H1 (cell line): ENCODE results near the gene SLC5A2. TPM values are rescaled to one million over a fixed set of nuclear protein-coding genes. Genes with fewer than 3 reads are reported as not detected.

Experiments
- MAFK ChIP-seq: IDR thresholded peaks from 2 replicates; pipeline ENCODE4 v1.6.1; 2012; ENCODE audit warnings: low read depth, mild to moderate bottlenecking, improper control_type of control experiment, low read length
- PHF8 ChIP-seq: fragments of 200-600 bp; sonication (generic); conservative IDR thresholded peaks from 2 replicates; pipeline ENCODE4 v1.7.1; 2012; ENCODE audit warnings: low read depth, mild to moderate bottlenecking, inconsistent platforms, low read length, moderate library complexity
- polyA plus RNA-seq, 7 experiments: library from polyadenylated mRNA; depleted of rRNA in 3 of 7; stranded (reverse) in 5 of 7; unstranded in 2 of 7; fragments of >200 nt in 5 of 7; fragments of 200-250 nt in 2 of 7; gene quantifications; 1 replicate in 5 of 7; 2 replicates in 1 of 7; 4 replicates in 1 of 7; pipeline versions ENCODE4 v1.2.1 to v1.2.3, GENCODE V29; 2011 to 2013; ENCODE audit warnings: missing spikeins in 2 of 7, mixed read lengths in 2 of 7
- total RNA-seq: library from RNA; stranded (reverse); fragmentation: NEBNext Ultra II Directional; extraction: Animal tissue kit (Norgen Biotek cat#: 25700); gene quantifications from 2 replicates; pipeline ENCODE4 v1.2.1, GENCODE V29; 2021

SLC5A2 gene
- total and polyA plus RNA-seq, 2 of the 8 experiments (the other 6 are each of a cell fraction or from before 2014, with no cell fraction given) = 0.56 to 4.4 TPM

DNA sequence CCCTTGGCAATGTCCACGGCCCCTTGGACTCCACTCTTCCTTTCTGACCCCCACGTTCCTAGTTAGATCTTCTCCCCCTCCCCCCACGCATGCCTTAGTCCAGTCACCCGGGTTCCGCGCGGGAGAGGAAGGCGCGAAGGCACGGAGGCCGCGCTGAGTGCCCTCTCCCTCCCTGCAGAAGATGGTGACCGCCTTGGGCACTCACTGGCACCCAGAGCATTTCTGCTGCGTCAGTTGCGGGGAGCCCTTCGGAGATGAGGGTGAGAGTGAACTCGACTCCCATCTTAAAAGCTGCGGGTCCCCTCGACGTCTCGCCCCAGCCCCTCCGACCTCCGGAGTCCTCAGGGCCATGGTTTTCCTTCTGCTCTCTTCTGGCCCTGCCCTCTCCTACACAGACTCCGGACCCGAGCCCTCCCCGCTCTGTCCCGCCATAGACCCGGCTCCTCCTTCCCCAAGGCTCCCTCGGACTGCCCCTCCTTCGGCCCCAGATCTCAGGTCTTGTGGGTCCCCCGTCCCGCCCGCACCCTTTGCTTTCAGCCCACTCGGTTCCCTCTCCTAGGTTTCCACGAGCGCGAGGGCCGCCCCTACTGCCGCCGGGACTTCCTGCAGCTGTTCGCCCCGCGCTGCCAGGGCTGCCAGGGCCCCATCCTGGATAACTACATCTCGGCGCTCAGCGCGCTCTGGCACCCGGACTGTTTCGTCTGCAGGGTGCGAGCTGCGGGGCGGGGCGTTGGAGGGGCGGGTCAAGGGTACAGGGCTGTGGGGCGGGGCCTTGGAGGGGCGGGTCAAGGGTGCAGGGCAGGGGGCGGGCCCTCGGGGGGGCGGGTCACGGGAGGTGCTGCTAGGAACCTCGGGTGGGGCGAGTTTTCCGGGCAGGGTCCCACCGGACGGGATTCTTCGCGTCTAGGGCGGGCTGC is 6.4 kb upstream of the SLC5A2 start (continued):
- TF ChIP-seq PHF8 = peak; percentile 77
- peak; percentile 8; the same call in 1 of the 2 replicates for TF ChIP-seq MAFK
- TF ChIP-seq, all 59 proteins: peak for 10
